ENCODE data around the gene TBCCD1.
A peak's percentile ranks its signal among the peaks of the same experiment; 100 is the strongest.

DNA sequence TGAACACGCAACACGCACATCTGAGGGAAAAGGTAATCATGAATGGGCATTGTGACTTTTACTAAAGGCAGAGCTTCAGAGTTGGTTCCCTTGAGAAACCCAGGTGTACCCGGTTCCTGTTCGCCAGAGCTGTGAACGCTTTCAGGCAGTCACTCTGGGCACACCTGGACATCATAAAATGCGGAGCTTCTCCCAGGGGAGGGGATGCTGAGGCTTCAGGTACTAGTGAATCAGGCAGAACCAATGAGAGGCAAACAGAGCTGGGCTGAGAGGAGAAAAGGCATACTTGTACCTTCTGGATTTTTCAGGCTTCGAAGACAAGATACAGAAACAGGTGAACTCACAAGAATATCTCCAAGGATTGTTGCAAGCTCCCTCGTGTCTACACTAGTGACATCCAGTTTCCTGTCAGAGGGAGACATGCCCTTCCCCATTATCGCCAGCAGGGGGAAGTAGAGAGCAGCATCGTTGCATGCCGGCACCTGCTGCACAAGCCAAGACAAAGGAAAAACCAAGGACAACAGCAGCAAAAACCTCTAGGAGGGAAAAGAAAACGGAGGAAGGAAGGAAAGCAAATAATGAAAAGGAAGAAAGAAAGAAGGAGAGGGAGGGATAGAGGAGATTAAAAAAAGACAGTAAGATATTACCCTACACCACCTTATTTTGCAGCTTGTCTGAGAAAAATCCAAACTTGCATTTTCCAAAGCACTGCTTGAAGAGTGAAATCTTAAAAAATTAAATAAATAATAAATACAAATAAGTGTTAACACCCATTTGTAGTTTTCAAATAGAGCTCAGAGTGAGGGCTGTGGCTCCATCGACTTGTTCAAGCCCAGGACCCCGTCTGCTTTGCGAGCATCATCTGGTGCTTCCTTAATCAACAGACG lies 47.7 kb upstream of the TBCCD1 start:
- TF ChIP-seq, protein P1, sequence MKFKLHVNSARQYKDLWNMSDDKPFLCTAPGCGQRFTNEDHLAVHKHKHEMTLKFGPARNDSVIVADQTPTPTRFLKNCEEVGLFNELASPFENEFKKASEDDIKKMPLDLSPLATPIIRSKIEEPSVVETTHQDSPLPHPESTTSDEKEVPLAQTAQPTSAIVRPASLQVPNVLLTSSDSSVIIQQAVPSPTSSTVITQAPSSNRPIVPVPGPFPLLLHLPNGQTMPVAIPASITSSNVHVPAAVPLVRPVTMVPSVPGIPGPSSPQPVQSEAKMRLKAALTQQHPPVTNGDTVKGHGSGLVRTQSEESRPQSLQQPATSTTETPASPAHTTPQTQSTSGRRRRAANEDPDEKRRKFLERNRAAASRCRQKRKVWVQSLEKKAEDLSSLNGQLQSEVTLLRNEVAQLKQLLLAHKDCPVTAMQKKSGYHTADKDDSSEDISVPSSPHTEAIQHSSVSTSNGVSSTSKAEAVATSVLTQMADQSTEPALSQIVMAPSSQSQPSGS (IDR thresholded peaks at IDR 0.05; ENCODE audit: low read length), result no peak
- TF ChIP-seq POLR2A (IDR thresholded peaks at IDR 0.05; ENCODE audit: control extremely low read depth in 1 of 2, low read depth in 2 of 2, low read length in 2 of 2) (no peak), HDAC6 (IDR thresholded peaks at IDR 0.05; ENCODE audit: low read depth, low read length) (no peak), EZH2 (IDR thresholded peaks at IDR 0.05; ENCODE audit: low read depth, low read length, severe bottlenecking) (no peak)
- TF ChIP-seq, protein P2, sequence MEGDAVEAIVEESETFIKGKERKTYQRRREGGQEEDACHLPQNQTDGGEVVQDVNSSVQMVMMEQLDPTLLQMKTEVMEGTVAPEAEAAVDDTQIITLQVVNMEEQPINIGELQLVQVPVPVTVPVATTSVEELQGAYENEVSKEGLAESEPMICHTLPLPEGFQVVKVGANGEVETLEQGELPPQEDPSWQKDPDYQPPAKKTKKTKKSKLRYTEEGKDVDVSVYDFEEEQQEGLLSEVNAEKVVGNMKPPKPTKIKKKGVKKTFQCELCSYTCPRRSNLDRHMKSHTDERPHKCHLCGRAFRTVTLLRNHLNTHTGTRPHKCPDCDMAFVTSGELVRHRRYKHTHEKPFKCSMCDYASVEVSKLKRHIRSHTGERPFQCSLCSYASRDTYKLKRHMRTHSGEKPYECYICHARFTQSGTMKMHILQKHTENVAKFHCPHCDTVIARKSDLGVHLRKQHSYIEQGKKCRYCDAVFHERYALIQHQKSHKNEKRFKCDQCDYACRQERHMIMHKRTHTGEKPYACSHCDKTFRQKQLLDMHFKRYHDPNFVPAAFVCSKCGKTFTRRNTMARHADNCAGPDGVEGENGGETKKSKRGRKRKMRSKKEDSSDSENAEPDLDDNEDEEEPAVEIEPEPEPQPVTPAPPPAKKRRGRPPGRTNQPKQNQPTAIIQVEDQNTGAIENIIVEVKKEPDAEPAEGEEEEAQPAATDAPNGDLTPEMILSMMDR (IDR thresholded peaks at IDR 0.05; ENCODE audit: control extremely low read depth in 1 of 3, insufficient read depth in 1 of 3, low read depth in 1 of 3, low read length in 3 of 3), result peak; percentile 88 to 98 (median 98)
